Esophagus muscularis mucosa (tissue), 4 donors: Measurements from ENCODE around the gene TARBP2. TPM values are rescaled to one million over a fixed set of nuclear protein-coding genes. Genes with fewer than 3 reads are reported as not detected.
A peak's percentile ranks its signal among the peaks of the same experiment; 100 is the strongest.

Experiments used
- DNase-seq: peaks from one replicate; pipeline ENCODE4 v3.0.0-alpha.2; 2017; ENCODE audit errors: extremely low spot score
- H3K27ac ChIP-seq, 4 donors: fragments of 200-600 bp; sonication (generic); replicated peaks in 1 of 4; 1 replicate in 3 of 4; 2 replicates in 1 of 4; pipeline ENCODE4 v1.5.1; 2016 to 2019; ENCODE audit warnings: mild to moderate bottlenecking in 1 of 4
- H3K27me3 ChIP-seq, 4 donors: fragments of 200-600 bp; sonication (generic); one replicate each; pipeline versions ENCODE4 v1.5.1 to v1.6.0; 2016 to 2019
- H3K36me3 ChIP-seq, 4 donors: fragments of 200-600 bp; sonication (generic); one replicate each; pipeline ENCODE4 v1.5.1; 2016 to 2019
- H3K4me1 ChIP-seq, 4 donors: fragments of 200-600 bp; sonication (generic); one replicate each; pipeline ENCODE4 v1.5.1; 2016 to 2019
- H3K4me3 ChIP-seq, 4 donors: fragments of 200-600 bp; sonication (generic); 1 replicate in 2 of 4; 2 replicates in 2 of 4; pipeline ENCODE4 v1.5.1; 2016 to 2019; ENCODE audit warnings: mild to moderate bottlenecking in 4 of 4, moderate library complexity in 1 of 4
- H3K9me3 ChIP-seq, 4 donors: fragments of 200-600 bp; sonication (generic); 1 replicate in 3 of 4; 2 replicates in 1 of 4; pipeline ENCODE4 v1.5.1; 2016 to 2019
- EP300 ChIP-seq: sonication (generic); formaldehyde crosslinking; IDR thresholded peaks from one replicate; pipeline ENCODE4 v1.6.1; 2017; ENCODE audit warnings: antibody characterized with exemption
- POLR2A ChIP-seq: fragments of 450-650 bp; IDR thresholded peaks from one replicate; pipeline ENCODE4 v1.6.1; 2017; ENCODE audit warnings: antibody characterized with exemption, moderate library complexity, mild to moderate bottlenecking, low read depth
- POLR2AphosphoS5 ChIP-seq, 2 donors: sonication (generic); formaldehyde crosslinking; IDR thresholded peaks; one replicate each; pipeline ENCODE4 v1.6.1; 2017; ENCODE audit warnings: antibody characterized with exemption in 2 of 2
- WGBS: methylation state at CpG from one replicate; pipeline ENCODE4 v1.1.5; 2018; 5-methylcytosine and 5-hydroxymethylcytosine counted together
- intact Hi-C: fragments of 100-400 bp; cut with DNase I; formaldehyde crosslinking; loops from one replicate; pipeline ENCODE4 v1.15.1; 2023
- total RNA-seq, 4 donors: library from RNA; depleted of rRNA; stranded (reverse); fragments of >200 nt; gene quantifications; one replicate each; pipeline versions ENCODE4 v1.1.0 to v1.2.1, GENCODE V29; 2016
- TF ChIP-seq, protein P1 (sequence below), 3 experiments: fragments of 200-600 bp in 2 of 3; fragments of 450-650 bp in 1 of 3; sonication (generic) in 2 of 3; IDR thresholded peaks; one replicate each; pipeline ENCODE4 v1.5.1; 2017 to 2019; ENCODE audit warnings: antibody characterized with exemption in 3 of 3, mild to moderate bottlenecking in 2 of 3, moderate library complexity in 1 of 3

Gene TARBP2
- total RNA-seq, 4 donors from 2014 or later = 12.7 to 16.6 (median 12.9) TPM

DNA sequence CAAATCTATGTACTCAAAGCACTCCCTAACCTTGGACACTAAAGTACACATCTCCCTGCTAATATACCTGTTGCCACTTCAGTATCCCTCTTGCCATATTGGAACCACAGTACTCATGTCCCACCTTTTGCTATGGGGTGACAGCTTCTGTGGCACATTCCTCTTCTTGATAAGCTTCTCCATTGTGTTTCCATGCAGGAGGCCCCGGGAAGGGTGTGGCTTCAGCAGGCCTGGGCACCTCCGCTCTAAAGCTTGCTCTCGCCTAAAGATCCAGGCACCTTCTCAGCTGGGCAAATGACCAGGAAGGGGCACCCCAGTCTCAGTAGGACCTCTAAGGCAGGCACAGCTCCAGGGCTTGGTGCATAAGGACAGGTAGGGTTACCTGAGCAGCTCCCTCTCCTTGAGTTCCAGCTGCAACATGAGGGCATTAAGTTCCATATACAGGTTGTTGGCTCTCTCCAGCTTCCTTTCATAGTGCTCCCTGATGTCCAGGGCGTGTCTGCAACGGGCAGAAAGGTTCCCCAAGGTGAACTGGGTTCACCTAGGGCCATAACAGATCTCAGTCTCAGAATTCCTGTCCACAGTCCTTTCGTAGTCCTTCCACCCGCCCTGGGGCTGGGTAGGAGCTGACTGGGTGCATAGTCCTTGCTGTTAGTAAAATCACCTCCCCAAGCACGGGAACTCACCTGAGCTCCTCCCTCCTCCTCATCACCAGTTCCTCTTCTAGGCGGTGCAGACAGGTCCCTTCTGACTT is 17.7 kb upstream of the TARBP2 start:
- DNase-seq = no peak
- TF ChIP-seq, protein P1, sequence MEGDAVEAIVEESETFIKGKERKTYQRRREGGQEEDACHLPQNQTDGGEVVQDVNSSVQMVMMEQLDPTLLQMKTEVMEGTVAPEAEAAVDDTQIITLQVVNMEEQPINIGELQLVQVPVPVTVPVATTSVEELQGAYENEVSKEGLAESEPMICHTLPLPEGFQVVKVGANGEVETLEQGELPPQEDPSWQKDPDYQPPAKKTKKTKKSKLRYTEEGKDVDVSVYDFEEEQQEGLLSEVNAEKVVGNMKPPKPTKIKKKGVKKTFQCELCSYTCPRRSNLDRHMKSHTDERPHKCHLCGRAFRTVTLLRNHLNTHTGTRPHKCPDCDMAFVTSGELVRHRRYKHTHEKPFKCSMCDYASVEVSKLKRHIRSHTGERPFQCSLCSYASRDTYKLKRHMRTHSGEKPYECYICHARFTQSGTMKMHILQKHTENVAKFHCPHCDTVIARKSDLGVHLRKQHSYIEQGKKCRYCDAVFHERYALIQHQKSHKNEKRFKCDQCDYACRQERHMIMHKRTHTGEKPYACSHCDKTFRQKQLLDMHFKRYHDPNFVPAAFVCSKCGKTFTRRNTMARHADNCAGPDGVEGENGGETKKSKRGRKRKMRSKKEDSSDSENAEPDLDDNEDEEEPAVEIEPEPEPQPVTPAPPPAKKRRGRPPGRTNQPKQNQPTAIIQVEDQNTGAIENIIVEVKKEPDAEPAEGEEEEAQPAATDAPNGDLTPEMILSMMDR (IDR thresholded peaks at IDR 0.05) = no peak
- TF ChIP-seq POLR2A (no peak), POLR2AphosphoS5 (IDR thresholded peaks at IDR 0.05) (no peak), EP300 (no peak)
- H3K27me3 ChIP-seq = no peaks in the 10 kb centered on the region
- H3K9me3 ChIP-seq = no peaks in the 10 kb centered on the region
- H3K4me3 ChIP-seq = no peak overlapping the region
- intact Hi-C loops = no loop called here
- peaks cover 12 to 35% (median 24%) of the 10 kb centered on the region in 4 donors for H3K4me1 ChIP-seq
- peaks cover 28 to 99% (median 93%) of the 10 kb centered on the region in 4 donors for H3K36me3 ChIP-seq
- peak overlapping the region in 3 of 4 donors; percentile 24 to 62 (median 55) for H3K27ac ChIP-seq
- 82% methylated on average over 9 of the region's 9 CpGs for WGBS

DNA sequence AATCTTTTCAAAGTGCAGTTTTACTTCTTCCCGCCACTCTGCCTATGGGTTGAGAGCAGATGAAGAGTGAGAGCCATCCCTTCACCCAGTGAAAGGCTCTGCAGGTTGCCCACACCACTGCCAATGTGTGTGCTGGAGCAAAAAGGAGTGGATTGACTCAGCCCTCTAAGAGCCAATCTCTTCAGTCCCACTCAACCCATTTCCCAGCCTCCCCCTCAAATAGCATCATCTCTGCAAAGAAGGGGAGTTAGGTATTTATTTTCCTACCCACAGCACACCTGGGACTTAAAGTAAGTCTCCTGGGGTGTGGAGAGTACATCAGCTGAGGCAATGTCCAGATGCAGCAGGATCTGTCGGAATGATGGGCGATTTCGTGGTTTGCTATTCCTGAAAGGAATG is 17.1 kb upstream of the TARBP2 start:
- H3K27ac ChIP-seq = no peak overlapping the region
- H3K27me3 ChIP-seq = no peaks in the 10 kb centered on the region
- DNase-seq = no peak
- no peak for TF ChIP-seq POLR2A
- no peak for TF ChIP-seq POLR2AphosphoS5 (IDR thresholded peaks at IDR 0.05)
- TF ChIP-seq, protein P1 (IDR thresholded peaks at IDR 0.05) = no peak
- TF ChIP-seq EP300 = no peak
- 84% methylated on average over 4 of the region's 4 CpGs for WGBS
- H3K4me1 ChIP-seq = peaks cover 6 to 29% (median 22%) of the 10 kb centered on the region in 4 donors
- peaks cover 28 to 93% (median 88%) of the 10 kb centered on the region in 4 donors for H3K36me3 ChIP-seq
- intact Hi-C loops = no loop called here
- H3K4me3 ChIP-seq = no peak overlapping the region
- no peaks in the 10 kb centered on the region for H3K9me3 ChIP-seq

DNA sequence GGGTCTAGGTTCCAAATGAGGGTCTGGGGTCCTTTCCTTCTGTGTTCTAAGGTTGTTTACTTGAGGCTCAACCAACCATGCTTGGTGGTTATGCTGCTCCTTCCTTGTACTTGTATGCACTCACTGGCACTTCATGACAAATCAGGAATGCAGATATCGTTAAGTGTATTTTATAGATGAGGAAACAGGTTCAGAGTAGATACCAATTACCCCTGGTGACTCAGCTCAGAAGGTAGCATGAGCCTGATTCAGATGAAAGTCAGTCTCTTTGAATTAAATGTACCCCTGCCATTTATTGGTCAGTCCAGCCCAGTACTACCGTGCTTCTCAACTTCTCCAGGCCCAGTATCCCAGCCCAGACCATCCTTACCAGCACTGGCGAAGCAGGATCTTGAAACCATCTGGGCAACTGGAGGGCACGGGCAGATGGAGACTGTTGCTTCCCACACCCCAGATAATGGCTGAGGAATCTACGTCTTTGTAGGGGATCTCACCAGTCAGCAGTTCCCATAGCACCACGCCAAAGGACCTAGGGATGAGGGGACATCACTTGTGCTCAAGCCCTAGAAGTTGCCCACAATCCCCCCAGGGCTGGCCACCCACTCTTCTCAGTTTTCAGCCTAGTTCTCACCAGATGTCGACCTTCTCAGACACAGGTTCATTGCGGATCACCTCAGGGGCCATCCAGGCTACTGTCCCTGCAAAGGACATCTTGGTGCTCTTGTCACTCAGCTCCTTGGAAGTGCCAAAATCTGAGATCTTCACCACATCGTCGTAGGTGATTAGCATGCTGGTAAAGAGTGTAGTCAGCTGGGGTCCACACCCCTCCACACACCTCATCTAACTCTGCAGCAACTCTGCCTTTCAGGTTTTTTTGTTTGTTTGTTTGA is 16.2 kb upstream of the TARBP2 start:
- no peak for TF ChIP-seq EP300
- TF ChIP-seq POLR2AphosphoS5 (IDR thresholded peaks at IDR 0.05) = peak in 1 of 2 donors; percentile 8
- TF ChIP-seq, protein P1 (IDR thresholded peaks at IDR 0.05) = no peak
- no peaks in the 10 kb centered on the region for H3K9me3 ChIP-seq
- intact Hi-C loops = no loop called here
- H3K36me3 ChIP-seq = peaks cover 23 to 83% (median 79%) of the 10 kb centered on the region in 4 donors
- WGBS = 78% methylated on average over 9 of the region's 10 CpGs
- no peak overlapping the region for H3K27ac ChIP-seq
- no peaks in the 10 kb centered on the region for H3K27me3 ChIP-seq
- no peak overlapping the region for H3K4me3 ChIP-seq
- DNase-seq = no peak
- H3K4me1 ChIP-seq = peaks cover 5 to 25% (median 20%) of the 10 kb centered on the region in 4 donors

DNA sequence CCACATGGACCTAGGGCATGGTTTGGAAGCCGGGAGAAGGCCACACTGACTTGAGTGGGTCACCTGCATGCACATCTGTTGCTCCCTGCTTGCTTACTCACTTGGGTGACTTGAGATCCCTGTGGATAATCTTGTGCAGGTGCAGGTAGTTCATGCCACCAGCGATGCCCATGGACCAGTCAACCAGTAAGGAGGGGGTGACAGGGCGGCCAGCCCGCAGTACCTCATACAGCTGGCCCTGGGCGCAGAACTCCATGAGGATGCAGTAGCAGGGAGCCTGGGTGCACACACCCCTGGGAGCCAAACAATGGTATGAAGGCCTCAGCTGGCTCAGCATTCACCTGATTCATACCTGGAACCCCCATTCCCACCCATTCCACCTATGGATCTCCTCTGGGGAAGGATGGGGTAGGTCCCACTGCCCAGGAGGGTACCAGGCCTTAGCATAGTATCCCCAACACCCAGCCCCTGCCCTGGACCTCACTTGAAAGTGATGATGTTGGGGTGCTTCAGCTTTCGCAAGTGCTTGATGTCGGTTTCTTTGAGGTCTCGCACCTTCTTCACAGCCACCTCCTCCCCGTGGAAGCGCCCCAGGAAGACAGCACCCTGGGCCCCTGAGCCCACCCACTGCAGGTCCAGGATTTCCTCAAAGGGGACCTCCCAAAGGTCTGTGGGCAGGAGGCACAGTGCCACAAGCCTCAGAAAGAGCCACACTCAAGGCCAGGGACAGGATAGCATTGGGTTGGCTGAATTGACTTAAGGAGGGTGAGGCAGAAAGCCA is 14.9 kb upstream of the TARBP2 start:
- H3K27ac ChIP-seq = no peak overlapping the region
- H3K36me3 ChIP-seq = peaks cover 15 to 71% (median 67%) of the 10 kb centered on the region in 4 donors
- no peak for DNase-seq
- H3K9me3 ChIP-seq = no peaks in the 10 kb centered on the region
- TF ChIP-seq, protein P1 (IDR thresholded peaks at IDR 0.05) = no peak
- peak in 1 of 2 donors; percentile 36 for TF ChIP-seq POLR2AphosphoS5 (IDR thresholded peaks at IDR 0.05)
- H3K27me3 ChIP-seq = no peaks in the 10 kb centered on the region
- intact Hi-C loops = no loop called here
- H3K4me1 ChIP-seq = peaks cover 0 to 17% (median 8%) of the 10 kb centered on the region in 4 donors
- WGBS = 95% methylated on average over 9 of the region's 10 CpGs
- H3K4me3 ChIP-seq = no peak overlapping the region
